GM23338 (cell line): ENCODE data around the gene NRN1. TPM values are rescaled to one million over a fixed set of nuclear protein-coding genes. Genes with fewer than 3 reads are reported as not detected.

Experiments
- ATAC-seq: fragments of 200-7000 bp; cut with Tn5 transposase; 3 replicates; pipeline ENCODE4 v1.9.1; 2020
- DNase-seq: peaks from one replicate; pipeline ENCODE4 v3.0.0-alpha.2; 2015; ENCODE audit warnings: low spot score
- H2AFZ ChIP-seq: fragments of 200-600 bp; sonication (generic); 2 replicates; pipeline ENCODE4 v1.8.0; 2016; ENCODE audit warnings: antibody characterized with exemption, mild to moderate bottlenecking, moderate library complexity
- H3F3A ChIP-seq: fragments of 200-600 bp; sonication (generic); replicated peaks from 2 replicates; pipeline ENCODE4 v1.8.0; 2017; ENCODE audit warnings: antibody characterized with exemption, mixed run types, low read depth
- H3K27ac ChIP-seq: fragments of 200-600 bp; sonication (generic); 2 replicates; pipeline ENCODE4 v1.6.1; 2016; ENCODE audit warnings: low read depth
- H3K27me3 ChIP-seq: fragments of 200-600 bp; sonication (generic); 2 replicates; pipeline ENCODE4 v1.8.0; 2016; ENCODE audit warnings: mild to moderate bottlenecking, mixed run types, moderate library complexity; ENCODE audit not compliant: insufficient read depth
- H3K36me3 ChIP-seq: fragments of 200-600 bp; sonication (generic); 2 replicates; pipeline ENCODE4 v1.8.0; 2016; ENCODE audit warnings: mild to moderate bottlenecking; ENCODE audit not compliant: insufficient read depth
- H3K4me1 ChIP-seq: fragments of 200-600 bp; sonication (generic); 2 replicates; pipeline ENCODE4 v1.8.0; 2016; ENCODE audit warnings: mild to moderate bottlenecking, moderate library complexity; ENCODE audit not compliant: insufficient read depth
- H3K4me2 ChIP-seq: fragments of 200-600 bp; sonication (generic); 2 replicates; pipeline ENCODE4 v1.7.1; 2017; ENCODE audit warnings: mixed run types
- H3K4me3 ChIP-seq: fragments of 200-600 bp; sonication (generic); 2 replicates; pipeline ENCODE4 v1.6.1; 2016; ENCODE audit warnings: mixed run types
- H3K79me2 ChIP-seq: fragments of 200-600 bp; sonication (generic); replicated peaks from 2 replicates; pipeline ENCODE4 v1.8.0; 2017; ENCODE audit warnings: mild to moderate bottlenecking; ENCODE audit not compliant: insufficient read depth
- H3K9me2 ChIP-seq: fragments of 200-600 bp; sonication (generic); 2 replicates; pipeline ENCODE4 v1.8.0; 2017; ENCODE audit not compliant: insufficient read depth
- H4K20me1 ChIP-seq: fragments of 200-600 bp; sonication (generic); replicated peaks from 2 replicates; pipeline ENCODE4 v1.8.0; 2017; ENCODE audit warnings: mild to moderate bottlenecking; ENCODE audit not compliant: insufficient read depth
- H3K27ac Mint-ChIP-seq: 2 replicates; pipeline ENCODE4 v1.8.0; 2020; ENCODE audit warnings: inconsistent platforms, mild to moderate bottlenecking, moderate library complexity, mixed read lengths
- H3K27me3 Mint-ChIP-seq: 3 replicates; pipeline ENCODE4 v1.8.0; 2022; ENCODE audit warnings: low read depth, mild to moderate bottlenecking, moderate library complexity, mixed read lengths, inconsistent platforms; ENCODE audit not compliant: insufficient read depth, poor library complexity
- H3K36me3 Mint-ChIP-seq: 3 replicates; pipeline ENCODE4 v1.8.0; 2021; ENCODE audit warnings: low read depth, mild to moderate bottlenecking, inconsistent platforms, moderate library complexity, mixed read lengths
- H3K4me1 Mint-ChIP-seq: 3 replicates; pipeline ENCODE4 v1.8.0; 2020; ENCODE audit warnings: mild to moderate bottlenecking, inconsistent platforms, mixed read lengths
- H3K4me3 Mint-ChIP-seq: 3 replicates; pipeline ENCODE4 v1.8.0; 2021; ENCODE audit warnings: moderate library complexity, mild to moderate bottlenecking, inconsistent platforms, mixed read lengths
- H3K9me3 Mint-ChIP-seq: 3 replicates; pipeline ENCODE4 v1.8.0; 2020; ENCODE audit warnings: moderate library complexity, mild to moderate bottlenecking, inconsistent platforms, mixed read lengths
- CREB1 ChIP-seq: fragments of 250-450 bp; sonication (Bioruptor Pico); IDR thresholded peaks from 2 replicates; pipeline ENCODE4 v1.5.0; 2020; ENCODE audit warnings: low read depth, mild to moderate bottlenecking, moderate library complexity
- EZH2phosphoT487 ChIP-seq: fragments of 200-600 bp; sonication (generic); IDR thresholded peaks from one replicate; pipeline ENCODE4 v1.8.1; 2018; ENCODE audit warnings: antibody characterized with exemption; ENCODE audit not compliant: unreplicated experiment
- JUNB ChIP-seq: IDR thresholded peaks from one replicate; pipeline ENCODE4 v1.6.1; 2016; ENCODE audit warnings: antibody characterized with exemption; ENCODE audit not compliant: unreplicated experiment
- NANOG ChIP-seq: IDR thresholded peaks from 2 replicates; pipeline ENCODE4 v1.6.1; 2016; ENCODE audit warnings: antibody characterized with exemption, borderline replicate concordance
- POLR2AphosphoS5 ChIP-seq: IDR thresholded peaks from 2 replicates; pipeline ENCODE4 v1.6.1; 2016; ENCODE audit warnings: antibody characterized with exemption, low read depth
- STAT1 ChIP-seq: IDR thresholded peaks from one replicate; pipeline ENCODE4 v1.6.1; 2016; ENCODE audit warnings: antibody characterized with exemption; ENCODE audit not compliant: unreplicated experiment
- ZNF114 ChIP-seq: fragments of 250-450 bp; sonication (Bioruptor Pico); IDR thresholded peaks from 2 replicates; pipeline ENCODE4 v1.5.0; 2020; ENCODE audit warnings: mild to moderate bottlenecking, moderate library complexity
- ZNF331 ChIP-seq: fragments of 250-450 bp; sonication (Bioruptor Pico); IDR thresholded peaks from 2 replicates; pipeline ENCODE4 v1.5.0; 2020; ENCODE audit warnings: low read depth, mild to moderate bottlenecking, moderate library complexity
- polyA plus RNA-seq: library from polyadenylated mRNA; unstranded; fragments of >200 nt; fragmentation: Nextera tagmentation; extraction: Ambion mirVana; gene quantifications from 2 replicates; pipeline ENCODE4 v1.2.1, GENCODE V29; 2016
- total RNA-seq: library from RNA; depleted of rRNA; stranded (reverse); fragments of >200 nt; shearing (Covaris generic); gene quantifications from 2 replicates; pipeline ENCODE4 v1.2.3, GENCODE V29; 2014
- TF ChIP-seq, protein P1 (sequence below): fragments of 250-450 bp; sonication (Bioruptor Pico); IDR thresholded peaks from 2 replicates; pipeline ENCODE4 v1.5.0; 2020; ENCODE audit warnings: mild to moderate bottlenecking, moderate library complexity
- TF ChIP-seq, protein P2 (sequence below): IDR thresholded peaks from 2 replicates; pipeline ENCODE4 v1.6.1; 2016; ENCODE audit warnings: antibody characterized with exemption
- TF ChIP-seq, protein P3 (sequence below), 2 experiments: fragments of 200-600 bp in 1 of 2; sonication (generic) in 1 of 2; conservative IDR thresholded peaks; 2 replicates each; pipeline versions ENCODE4 v1.5.1 to v1.6.1; 2016 to 2017; ENCODE audit warnings: antibody characterized with exemption in 2 of 2, low read depth in 2 of 2, mild to moderate bottlenecking in 2 of 2, moderate library complexity in 1 of 2

The NRN1 gene
- total and polyA plus RNA-seq, 2 experiments from 2014 or later = 0.71 TPM; not detected in 1

DNA sequence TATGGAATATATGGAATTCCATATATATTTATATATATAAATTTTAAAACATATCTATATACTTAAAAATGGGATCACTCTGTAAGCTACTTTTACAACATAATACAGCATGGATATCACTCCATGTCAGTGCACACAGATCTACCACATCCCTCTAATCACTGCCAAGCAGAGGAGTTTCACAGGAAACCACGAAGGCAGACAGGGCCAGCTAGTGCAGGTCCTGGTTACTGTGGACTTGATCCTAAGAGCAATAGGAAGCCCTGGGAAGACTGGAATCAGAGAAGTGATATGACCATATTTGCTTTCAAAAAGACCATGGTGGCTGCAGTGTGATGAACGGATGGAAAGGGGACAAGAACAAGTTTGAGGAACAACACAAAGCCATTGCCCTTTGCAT, 40.0 kb upstream of the NRN1 start:
- Histone ChIP-seq H3K4me2 (no peak overlapping the region), H3K4me1 (no peaks in the 10 kb centered on the region), H3K9me2 (peaks cover 10% of the 10 kb centered on the region; the same call in 1 of the 2 replicates), H3K4me3 (no peak overlapping the region), H3K79me2 (no peaks in the 10 kb centered on the region), H3K36me3 (no peaks in the 10 kb centered on the region), H3K27me3 (no peaks in the 10 kb centered on the region), H3F3A (no peaks in the 10 kb centered on the region), H4K20me1 (no peaks in the 10 kb centered on the region), H3K27ac (no peak overlapping the region), H2AFZ (no peak overlapping the region)
- H3K36me3 Mint-ChIP-seq = peaks cover 7% of the 10 kb centered on the region
- peaks cover 2% of the 10 kb centered on the region for H3K27me3 Mint-ChIP-seq
- DNase-seq = no peak
- H3K4me1 Mint-ChIP-seq = no peaks in the 10 kb centered on the region
- no peak overlapping the region for H3K27ac Mint-ChIP-seq
- no peak overlapping the region for H3K4me3 Mint-ChIP-seq
- TF ChIP-seq NANOG (no peak), CREB1 (CRISPR knock-in tag) (no peak), JUNB (no peak), ZNF114 (CRISPR knock-in tag) (no peak), ZNF331 (no peak)
- H3K9me3 Mint-ChIP-seq = peaks cover 18% of the 10 kb centered on the region
- ATAC-seq = no peak

DNA sequence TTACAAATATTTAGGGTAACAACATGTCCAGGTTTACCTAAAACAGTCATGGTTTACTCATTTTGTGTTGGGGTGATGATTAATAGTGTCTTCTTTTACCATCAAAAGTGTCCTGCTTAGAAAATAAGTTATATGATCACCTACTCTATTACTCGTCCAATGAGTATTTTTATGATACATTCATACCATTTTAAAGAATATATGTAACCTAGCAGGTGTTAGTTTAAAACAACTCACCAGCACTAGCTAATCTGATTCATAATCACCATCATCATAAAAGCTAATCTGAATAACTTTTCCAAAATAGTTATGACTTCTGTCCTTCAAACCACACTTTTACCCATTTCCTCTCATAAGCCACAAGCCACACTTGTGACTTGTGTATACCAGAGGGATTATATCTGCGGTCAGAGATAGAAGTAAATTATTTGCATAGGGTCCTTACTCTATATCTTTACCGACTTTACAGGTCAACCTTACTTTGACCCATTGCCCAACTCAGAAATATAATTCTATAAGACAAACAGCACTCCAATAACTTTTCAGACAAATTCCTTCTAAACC, 33.3 kb upstream of the NRN1 start:
- Histone ChIP-seq H3K36me3 (no peaks in the 10 kb centered on the region), H3K27me3 (no peaks in the 10 kb centered on the region), H4K20me1 (no peaks in the 10 kb centered on the region), H3K4me1 (no peaks in the 10 kb centered on the region), H2AFZ (no peak overlapping the region), H3F3A (no peaks in the 10 kb centered on the region), H3K4me2 (no peak overlapping the region), H3K79me2 (no peaks in the 10 kb centered on the region), H3K9me2 (peaks cover 11% of the 10 kb centered on the region; the same call in 1 of the 2 replicates), H3K27ac (no peak overlapping the region), H3K4me3 (no peak overlapping the region)
- ATAC-seq (no peak), DNase-seq (no peak)
- no peaks in the 10 kb centered on the region for H3K9me3 Mint-ChIP-seq
- H3K27ac Mint-ChIP-seq = no peak overlapping the region
- no peaks in the 10 kb centered on the region for H3K4me1 Mint-ChIP-seq
- no peaks in the 10 kb centered on the region for H3K36me3 Mint-ChIP-seq
- no peak overlapping the region for H3K4me3 Mint-ChIP-seq
- no peaks in the 10 kb centered on the region for H3K27me3 Mint-ChIP-seq
- TF ChIP-seq STAT1 (no peak), ZNF114 (CRISPR knock-in tag) (no peak), ZNF331 (no peak), NANOG (no peak), EZH2phosphoT487 (no peak), POLR2AphosphoS5 (no peak), CREB1 (CRISPR knock-in tag) (no peak)
- TF ChIP-seq, protein P1, sequence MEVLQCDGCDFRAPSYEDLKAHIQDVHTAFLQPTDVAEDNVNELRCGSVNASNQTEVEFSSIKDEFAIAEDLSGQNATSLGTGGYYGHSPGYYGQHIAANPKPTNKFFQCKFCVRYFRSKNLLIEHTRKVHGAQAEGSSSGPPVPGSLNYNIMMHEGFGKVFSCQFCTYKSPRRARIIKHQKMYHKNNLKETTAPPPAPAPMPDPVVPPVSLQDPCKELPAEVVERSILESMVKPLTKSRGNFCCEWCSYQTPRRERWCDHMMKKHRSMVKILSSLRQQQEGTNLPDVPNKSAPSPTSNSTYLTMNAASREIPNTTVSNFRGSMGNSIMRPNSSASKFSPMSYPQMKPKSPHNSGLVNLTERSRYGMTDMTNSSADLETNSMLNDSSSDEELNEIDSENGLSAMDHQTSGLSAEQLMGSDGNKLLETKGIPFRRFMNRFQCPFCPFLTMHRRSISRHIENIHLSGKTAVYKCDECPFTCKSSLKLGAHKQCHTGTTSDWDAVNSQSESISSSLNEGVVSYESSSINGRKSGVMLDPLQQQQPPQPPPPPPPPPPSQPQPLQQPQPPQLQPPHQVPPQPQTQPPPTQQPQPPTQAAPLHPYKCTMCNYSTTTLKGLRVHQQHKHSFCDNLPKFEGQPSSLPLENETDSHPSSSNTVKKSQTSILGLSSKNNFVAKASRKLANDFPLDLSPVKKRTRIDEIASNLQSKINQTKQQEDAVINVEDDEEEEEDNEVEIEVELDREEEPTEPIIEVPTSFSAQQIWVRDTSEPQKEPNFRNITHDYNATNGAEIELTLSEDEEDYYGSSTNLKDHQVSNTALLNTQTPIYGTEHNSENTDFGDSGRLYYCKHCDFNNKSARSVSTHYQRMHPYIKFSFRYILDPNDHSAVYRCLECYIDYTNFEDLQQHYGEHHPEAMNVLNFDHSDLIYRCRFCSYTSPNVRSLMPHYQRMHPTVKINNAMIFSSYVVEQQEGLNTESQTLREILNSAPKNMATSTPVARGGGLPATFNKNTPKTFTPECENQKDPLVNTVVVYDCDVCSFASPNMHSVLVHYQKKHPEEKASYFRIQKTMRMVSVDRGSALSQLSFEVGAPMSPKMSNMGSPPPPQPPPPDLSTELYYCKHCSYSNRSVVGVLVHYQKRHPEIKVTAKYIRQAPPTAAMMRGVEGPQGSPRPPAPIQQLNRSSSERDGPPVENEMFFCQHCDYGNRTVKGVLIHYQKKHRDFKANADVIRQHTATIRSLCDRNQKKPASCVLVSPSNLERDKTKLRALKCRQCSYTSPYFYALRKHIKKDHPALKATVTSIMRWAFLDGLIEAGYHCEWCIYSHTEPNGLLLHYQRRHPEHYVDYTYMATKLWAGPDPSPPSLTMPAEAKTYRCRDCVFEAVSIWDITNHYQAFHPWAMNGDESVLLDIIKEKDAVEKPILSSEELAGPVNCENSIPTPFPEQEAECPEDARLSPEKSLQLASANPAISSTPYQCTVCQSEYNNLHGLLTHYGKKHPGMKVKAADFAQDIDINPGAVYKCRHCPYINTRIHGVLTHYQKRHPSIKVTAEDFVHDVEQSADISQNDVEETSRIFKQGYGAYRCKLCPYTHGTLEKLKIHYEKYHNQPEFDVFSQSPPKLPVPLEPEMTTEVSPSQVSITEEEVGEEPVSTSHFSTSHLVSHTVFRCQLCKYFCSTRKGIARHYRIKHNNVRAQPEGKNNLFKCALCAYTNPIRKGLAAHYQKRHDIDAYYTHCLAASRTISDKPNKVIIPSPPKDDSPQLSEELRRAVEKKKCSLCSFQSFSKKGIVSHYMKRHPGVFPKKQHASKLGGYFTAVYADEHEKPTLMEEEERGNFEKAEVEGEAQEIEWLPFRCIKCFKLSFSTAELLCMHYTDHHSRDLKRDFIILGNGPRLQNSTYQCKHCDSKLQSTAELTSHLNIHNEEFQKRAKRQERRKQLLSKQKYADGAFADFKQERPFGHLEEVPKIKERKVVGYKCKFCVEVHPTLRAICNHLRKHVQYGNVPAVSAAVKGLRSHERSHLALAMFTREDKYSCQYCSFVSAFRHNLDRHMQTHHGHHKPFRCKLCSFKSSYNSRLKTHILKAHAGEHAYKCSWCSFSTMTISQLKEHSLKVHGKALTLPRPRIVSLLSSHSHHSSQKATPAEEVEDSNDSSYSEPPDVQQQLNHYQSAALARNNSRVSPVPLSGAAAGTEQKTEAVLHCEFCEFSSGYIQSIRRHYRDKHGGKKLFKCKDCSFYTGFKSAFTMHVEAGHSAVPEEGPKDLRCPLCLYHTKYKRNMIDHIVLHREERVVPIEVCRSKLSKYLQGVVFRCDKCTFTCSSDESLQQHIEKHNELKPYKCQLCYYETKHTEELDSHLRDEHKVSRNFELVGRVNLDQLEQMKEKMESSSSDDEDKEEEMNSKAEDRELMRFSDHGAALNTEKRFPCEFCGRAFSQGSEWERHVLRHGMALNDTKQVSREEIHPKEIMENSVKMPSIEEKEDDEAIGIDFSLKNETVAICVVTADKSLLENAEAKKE (CRISPR knock-in tag) = no peak
- TF ChIP-seq, protein P2, sequence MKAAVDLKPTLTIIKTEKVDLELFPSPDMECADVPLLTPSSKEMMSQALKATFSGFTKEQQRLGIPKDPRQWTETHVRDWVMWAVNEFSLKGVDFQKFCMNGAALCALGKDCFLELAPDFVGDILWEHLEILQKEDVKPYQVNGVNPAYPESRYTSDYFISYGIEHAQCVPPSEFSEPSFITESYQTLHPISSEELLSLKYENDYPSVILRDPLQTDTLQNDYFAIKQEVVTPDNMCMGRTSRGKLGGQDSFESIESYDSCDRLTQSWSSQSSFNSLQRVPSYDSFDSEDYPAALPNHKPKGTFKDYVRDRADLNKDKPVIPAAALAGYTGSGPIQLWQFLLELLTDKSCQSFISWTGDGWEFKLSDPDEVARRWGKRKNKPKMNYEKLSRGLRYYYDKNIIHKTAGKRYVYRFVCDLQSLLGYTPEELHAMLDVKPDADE = no peak
- TF ChIP-seq, protein P3, sequence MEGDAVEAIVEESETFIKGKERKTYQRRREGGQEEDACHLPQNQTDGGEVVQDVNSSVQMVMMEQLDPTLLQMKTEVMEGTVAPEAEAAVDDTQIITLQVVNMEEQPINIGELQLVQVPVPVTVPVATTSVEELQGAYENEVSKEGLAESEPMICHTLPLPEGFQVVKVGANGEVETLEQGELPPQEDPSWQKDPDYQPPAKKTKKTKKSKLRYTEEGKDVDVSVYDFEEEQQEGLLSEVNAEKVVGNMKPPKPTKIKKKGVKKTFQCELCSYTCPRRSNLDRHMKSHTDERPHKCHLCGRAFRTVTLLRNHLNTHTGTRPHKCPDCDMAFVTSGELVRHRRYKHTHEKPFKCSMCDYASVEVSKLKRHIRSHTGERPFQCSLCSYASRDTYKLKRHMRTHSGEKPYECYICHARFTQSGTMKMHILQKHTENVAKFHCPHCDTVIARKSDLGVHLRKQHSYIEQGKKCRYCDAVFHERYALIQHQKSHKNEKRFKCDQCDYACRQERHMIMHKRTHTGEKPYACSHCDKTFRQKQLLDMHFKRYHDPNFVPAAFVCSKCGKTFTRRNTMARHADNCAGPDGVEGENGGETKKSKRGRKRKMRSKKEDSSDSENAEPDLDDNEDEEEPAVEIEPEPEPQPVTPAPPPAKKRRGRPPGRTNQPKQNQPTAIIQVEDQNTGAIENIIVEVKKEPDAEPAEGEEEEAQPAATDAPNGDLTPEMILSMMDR (conservative IDR thresholded peaks at IDR 0.05; ENCODE audit: low read depth in 2 of 2) = no peak
